ENCODE measurements around the gene DDAH2.

DNA sequence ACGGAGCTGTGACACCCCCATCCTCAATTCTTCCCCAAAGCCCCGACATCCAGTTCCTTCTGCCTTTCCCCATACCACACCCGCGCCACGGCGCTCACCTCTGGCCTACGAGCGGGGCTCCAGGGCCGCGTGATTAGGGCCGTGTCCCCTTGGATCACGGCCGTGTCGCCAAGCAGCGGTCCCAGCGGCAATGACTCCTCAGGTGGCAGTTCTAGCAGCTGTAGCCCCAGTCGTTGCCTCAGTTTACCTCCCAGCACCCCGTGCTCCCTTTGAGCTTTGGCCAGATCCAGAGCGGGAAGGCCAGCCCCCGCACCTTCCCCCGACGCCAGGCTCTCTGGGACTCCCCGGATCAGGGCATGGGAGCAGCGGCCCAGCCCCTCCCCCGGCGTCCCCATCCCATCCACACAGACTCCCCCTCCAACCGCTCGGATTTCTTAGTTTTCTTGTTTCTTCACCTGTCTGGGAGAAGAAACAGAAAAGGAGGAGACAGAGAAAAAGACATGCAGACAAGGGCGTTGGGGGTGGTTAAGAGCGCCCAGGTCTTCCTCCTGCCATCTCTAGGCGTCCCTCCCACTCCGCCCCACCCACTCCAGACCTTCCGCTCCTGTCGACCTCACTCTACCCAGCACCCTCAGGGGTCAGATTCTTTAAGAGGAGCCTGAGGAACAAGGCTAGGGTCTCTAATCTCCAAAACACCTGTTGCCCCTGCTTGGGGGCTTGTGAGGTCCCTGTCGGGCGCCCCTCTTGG lies at the start of gene DDAH2:
- TF ChIP-seq ZNF202 (tag by site-specific recombination; IDR thresholded peaks at IDR 0.05; ENCODE audit: borderline replicate concordance), result no peak
- no peak for TF ChIP-seq ZFP37 (tag by site-specific recombination; IDR thresholded peaks at IDR 0.05)
- TF ChIP-seq ZNF302 (tag by site-specific recombination; IDR thresholded peaks at IDR 0.05; ENCODE audit: low read depth), result no peak
- TF ChIP-seq, protein P1, sequence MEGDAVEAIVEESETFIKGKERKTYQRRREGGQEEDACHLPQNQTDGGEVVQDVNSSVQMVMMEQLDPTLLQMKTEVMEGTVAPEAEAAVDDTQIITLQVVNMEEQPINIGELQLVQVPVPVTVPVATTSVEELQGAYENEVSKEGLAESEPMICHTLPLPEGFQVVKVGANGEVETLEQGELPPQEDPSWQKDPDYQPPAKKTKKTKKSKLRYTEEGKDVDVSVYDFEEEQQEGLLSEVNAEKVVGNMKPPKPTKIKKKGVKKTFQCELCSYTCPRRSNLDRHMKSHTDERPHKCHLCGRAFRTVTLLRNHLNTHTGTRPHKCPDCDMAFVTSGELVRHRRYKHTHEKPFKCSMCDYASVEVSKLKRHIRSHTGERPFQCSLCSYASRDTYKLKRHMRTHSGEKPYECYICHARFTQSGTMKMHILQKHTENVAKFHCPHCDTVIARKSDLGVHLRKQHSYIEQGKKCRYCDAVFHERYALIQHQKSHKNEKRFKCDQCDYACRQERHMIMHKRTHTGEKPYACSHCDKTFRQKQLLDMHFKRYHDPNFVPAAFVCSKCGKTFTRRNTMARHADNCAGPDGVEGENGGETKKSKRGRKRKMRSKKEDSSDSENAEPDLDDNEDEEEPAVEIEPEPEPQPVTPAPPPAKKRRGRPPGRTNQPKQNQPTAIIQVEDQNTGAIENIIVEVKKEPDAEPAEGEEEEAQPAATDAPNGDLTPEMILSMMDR (tag by site-specific recombination; IDR thresholded peaks at IDR 0.05), result no peak
- TF ChIP-seq, protein P2, sequence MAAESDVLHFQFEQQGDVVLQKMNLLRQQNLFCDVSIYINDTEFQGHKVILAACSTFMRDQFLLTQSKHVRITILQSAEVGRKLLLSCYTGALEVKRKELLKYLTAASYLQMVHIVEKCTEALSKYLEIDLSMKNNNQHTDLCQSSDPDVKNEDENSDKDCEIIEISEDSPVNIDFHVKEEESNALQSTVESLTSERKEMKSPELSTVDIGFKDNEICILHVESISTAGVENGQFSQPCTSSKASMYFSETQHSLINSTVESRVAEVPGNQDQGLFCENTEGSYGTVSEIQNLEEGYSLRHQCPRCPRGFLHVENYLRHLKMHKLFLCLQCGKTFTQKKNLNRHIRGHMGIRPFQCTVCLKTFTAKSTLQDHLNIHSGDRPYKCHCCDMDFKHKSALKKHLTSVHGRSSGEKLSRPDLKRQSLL (tag by site-specific recombination; IDR thresholded peaks at IDR 0.05), result no peak
- no peak for TF ChIP-seq ZNF121 (tag by site-specific recombination; IDR thresholded peaks at IDR 0.05)
- TF ChIP-seq, protein P3, sequence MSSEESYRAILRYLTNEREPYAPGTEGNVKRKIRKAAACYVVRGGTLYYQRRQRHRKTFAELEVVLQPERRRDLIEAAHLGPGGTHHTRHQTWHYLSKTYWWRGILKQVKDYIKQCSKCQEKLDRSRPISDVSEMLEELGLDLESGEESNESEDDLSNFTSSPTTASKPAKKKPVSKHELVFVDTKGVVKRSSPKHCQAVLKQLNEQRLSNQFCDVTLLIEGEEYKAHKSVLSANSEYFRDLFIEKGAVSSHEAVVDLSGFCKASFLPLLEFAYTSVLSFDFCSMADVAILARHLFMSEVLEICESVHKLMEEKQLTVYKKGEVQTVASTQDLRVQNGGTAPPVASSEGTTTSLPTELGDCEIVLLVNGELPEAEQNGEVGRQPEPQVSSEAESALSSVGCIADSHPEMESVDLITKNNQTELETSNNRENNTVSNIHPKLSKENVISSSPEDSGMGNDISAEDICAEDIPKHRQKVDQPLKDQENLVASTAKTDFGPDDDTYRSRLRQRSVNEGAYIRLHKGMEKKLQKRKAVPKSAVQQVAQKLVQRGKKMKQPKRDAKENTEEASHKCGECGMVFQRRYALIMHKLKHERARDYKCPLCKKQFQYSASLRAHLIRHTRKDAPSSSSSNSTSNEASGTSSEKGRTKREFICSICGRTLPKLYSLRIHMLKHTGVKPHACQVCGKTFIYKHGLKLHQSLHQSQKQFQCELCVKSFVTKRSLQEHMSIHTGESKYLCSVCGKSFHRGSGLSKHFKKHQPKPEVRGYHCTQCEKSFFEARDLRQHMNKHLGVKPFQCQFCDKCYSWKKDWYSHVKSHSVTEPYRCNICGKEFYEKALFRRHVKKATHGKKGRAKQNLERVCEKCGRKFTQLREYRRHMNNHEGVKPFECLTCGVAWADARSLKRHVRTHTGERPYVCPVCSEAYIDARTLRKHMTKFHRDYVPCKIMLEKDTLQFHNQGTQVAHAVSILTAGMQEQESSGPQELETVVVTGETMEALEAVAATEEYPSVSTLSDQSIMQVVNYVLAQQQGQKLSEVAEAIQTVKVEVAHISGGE (tag by site-specific recombination; conservative IDR thresholded peaks at IDR 0.05; ENCODE audit: low read depth), result no peak
- no peak for TF ChIP-seq ZNF266 (tag by site-specific recombination; IDR thresholded peaks at IDR 0.05; ENCODE audit: low read depth)
- TF ChIP-seq, protein P4, sequence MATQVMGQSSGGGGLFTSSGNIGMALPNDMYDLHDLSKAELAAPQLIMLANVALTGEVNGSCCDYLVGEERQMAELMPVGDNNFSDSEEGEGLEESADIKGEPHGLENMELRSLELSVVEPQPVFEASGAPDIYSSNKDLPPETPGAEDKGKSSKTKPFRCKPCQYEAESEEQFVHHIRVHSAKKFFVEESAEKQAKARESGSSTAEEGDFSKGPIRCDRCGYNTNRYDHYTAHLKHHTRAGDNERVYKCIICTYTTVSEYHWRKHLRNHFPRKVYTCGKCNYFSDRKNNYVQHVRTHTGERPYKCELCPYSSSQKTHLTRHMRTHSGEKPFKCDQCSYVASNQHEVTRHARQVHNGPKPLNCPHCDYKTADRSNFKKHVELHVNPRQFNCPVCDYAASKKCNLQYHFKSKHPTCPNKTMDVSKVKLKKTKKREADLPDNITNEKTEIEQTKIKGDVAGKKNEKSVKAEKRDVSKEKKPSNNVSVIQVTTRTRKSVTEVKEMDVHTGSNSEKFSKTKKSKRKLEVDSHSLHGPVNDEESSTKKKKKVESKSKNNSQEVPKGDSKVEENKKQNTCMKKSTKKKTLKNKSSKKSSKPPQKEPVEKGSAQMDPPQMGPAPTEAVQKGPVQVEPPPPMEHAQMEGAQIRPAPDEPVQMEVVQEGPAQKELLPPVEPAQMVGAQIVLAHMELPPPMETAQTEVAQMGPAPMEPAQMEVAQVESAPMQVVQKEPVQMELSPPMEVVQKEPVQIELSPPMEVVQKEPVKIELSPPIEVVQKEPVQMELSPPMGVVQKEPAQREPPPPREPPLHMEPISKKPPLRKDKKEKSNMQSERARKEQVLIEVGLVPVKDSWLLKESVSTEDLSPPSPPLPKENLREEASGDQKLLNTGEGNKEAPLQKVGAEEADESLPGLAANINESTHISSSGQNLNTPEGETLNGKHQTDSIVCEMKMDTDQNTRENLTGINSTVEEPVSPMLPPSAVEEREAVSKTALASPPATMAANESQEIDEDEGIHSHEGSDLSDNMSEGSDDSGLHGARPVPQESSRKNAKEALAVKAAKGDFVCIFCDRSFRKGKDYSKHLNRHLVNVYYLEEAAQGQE (tag by site-specific recombination; IDR thresholded peaks at IDR 0.05), result no peak

Data from HEK293 (cell line).